ENCODE measurements around the gene SLAIN2.

GRCh38 chr4:48370260-48371134, 29.2 kb downstream of the SLAIN2 start:
- TF ChIP-seq REST (IDR thresholded peaks at IDR 0.05; ENCODE audit: unreplicated experiment) = no peak
- no peak for TF ChIP-seq CTCF (conservative IDR thresholded peaks at IDR 0.05; ENCODE audit: low read depth in 2 of 2)
- TF ChIP-seq POLR2AphosphoS5 (IDR thresholded peaks at IDR 0.05; ENCODE audit: low read depth) = no peak
- no peak for TF ChIP-seq EZH2phosphoT487 (IDR thresholded peaks at IDR 0.05; ENCODE audit: unreplicated experiment)
- TF ChIP-seq EZH2 (IDR thresholded peaks at IDR 0.05; ENCODE audit: low read depth, unreplicated experiment) = no peak
- TF ChIP-seq ZNF331 (CRISPR knock-in tag; IDR thresholded peaks at IDR 0.05; ENCODE audit: low read depth) = no peak
- TF ChIP-seq ETS1 (IDR thresholded peaks at IDR 0.05) = no peak
- TF ChIP-seq JUNB (IDR thresholded peaks at IDR 0.05; ENCODE audit: unreplicated experiment) = no peak
- TF ChIP-seq NANOG (IDR thresholded peaks at IDR 0.05; ENCODE audit: borderline replicate concordance) = no peak
- no peak for TF ChIP-seq CREB1 (CRISPR knock-in tag; IDR thresholded peaks at IDR 0.05; ENCODE audit: low read depth)
- no peak for TF ChIP-seq ZNF114 (CRISPR knock-in tag; IDR thresholded peaks at IDR 0.05)

All from GM23338 (cell line).